ENCODE measurements around the gene CNOT1. TPM values are rescaled to one million over a fixed set of nuclear protein-coding genes. Genes with fewer than 3 reads are reported as not detected.

CNOT1 gene
- total RNA-seq, 1 donor from 2014 or later: 213 TPM

GRCh38 chr16:58588406-58588805, 41.2 kb downstream of the CNOT1 start:
- Mint-ChIP-seq H3K27me3 (ENCODE audit: low read depth) (no peaks in the 10 kb centered on the region), H3K27ac (no peak overlapping the region), H3K4me1 (no peaks in the 10 kb centered on the region), H3K4me3 (no peak overlapping the region), H3K36me3 (peaks cover 40% of the 10 kb centered on the region), H3K9me3 (no peaks in the 10 kb centered on the region)
- no peak for DNase-seq (ENCODE audit: low spot score in 2 of 2, unreplicated experiment in 2 of 2)
- no peak for TF ChIP-seq CTCF (IDR thresholded peaks at IDR 0.05; ENCODE audit: unreplicated experiment)

GRCh38 chr16:58586340-58587030, 43.1 kb downstream of the CNOT1 start:
- H3K27me3 Mint-ChIP-seq (ENCODE audit: low read depth): no peaks in the 10 kb centered on the region
- H3K36me3 Mint-ChIP-seq: peaks cover 44% of the 10 kb centered on the region
- no peaks in the 10 kb centered on the region for H3K4me1 Mint-ChIP-seq
- H3K4me3 Mint-ChIP-seq: no peak overlapping the region
- no peak for TF ChIP-seq CTCF (IDR thresholded peaks at IDR 0.05; ENCODE audit: unreplicated experiment)
- H3K27ac Mint-ChIP-seq: no peak overlapping the region
- no peaks in the 10 kb centered on the region for H3K9me3 Mint-ChIP-seq
- no peak for DNase-seq (ENCODE audit: low spot score in 2 of 2, unreplicated experiment in 2 of 2)

GRCh38 chr16:58584831-58585505, 44.7 kb downstream of the CNOT1 start:
- Mint-ChIP-seq H3K27ac (no peak overlapping the region), H3K36me3 (peaks cover 48% of the 10 kb centered on the region), H3K27me3 (ENCODE audit: low read depth) (no peaks in the 10 kb centered on the region), H3K9me3 (no peaks in the 10 kb centered on the region), H3K4me3 (no peak overlapping the region), H3K4me1 (no peaks in the 10 kb centered on the region)
- no peak for DNase-seq (ENCODE audit: low spot score in 2 of 2, unreplicated experiment in 2 of 2)
- no peak for TF ChIP-seq CTCF (IDR thresholded peaks at IDR 0.05; ENCODE audit: unreplicated experiment)

- no peak for DNase-seq (ENCODE audit: low spot score in 2 of 2, unreplicated experiment in 2 of 2)
- Mint-ChIP-seq H3K27me3 (ENCODE audit: low read depth) (no peaks in the 10 kb centered on the region), H3K4me3 (no peak overlapping the region), H3K9me3 (no peaks in the 10 kb centered on the region), H3K4me1 (no peaks in the 10 kb centered on the region), H3K27ac (no peak overlapping the region), H3K36me3 (peaks cover 57% of the 10 kb centered on the region)
- TF ChIP-seq CTCF (IDR thresholded peaks at IDR 0.05; ENCODE audit: unreplicated experiment): no peak
These were observed 46.5 kb downstream of the CNOT1 start for GRCh38 chr16:58582971-58583765.

- Mint-ChIP-seq H3K36me3 (peaks cover 61% of the 10 kb centered on the region), H3K27me3 (ENCODE audit: low read depth) (no peaks in the 10 kb centered on the region), H3K4me1 (no peaks in the 10 kb centered on the region), H3K4me3 (no peak overlapping the region), H3K27ac (no peak overlapping the region), H3K9me3 (no peaks in the 10 kb centered on the region)
- TF ChIP-seq CTCF (IDR thresholded peaks at IDR 0.05; ENCODE audit: unreplicated experiment): no peak
- DNase-seq (ENCODE audit: low spot score in 2 of 2, unreplicated experiment in 2 of 2): no peak
These were observed 47.5 kb downstream of the CNOT1 start for GRCh38 chr16:58582133-58582532.

Measured in mesothelial cell of epicardium (in vitro differentiated cells).